Stimulated activated effector memory CD8-positive, alpha-beta T cell treated with anti-CD3 and anti-CD28 coated beads, Interleukin-12 subunit alpha, Interleukin-12 subunit beta, amount 100 ng/mL, for 72 hours (primary cell): Measurements from ENCODE around the gene WASF2.

Experiments
- ATAC-seq: fragments of 150-1000 bp; cut with Tn5 transposase; 2 replicates; pipeline ENCODE4 v1.10.0; 2021
- DNase-seq, 2 donors: peaks; one replicate each; pipeline ENCODE4 v3.0.0; 2021 to 2022; ENCODE audit warnings: low spot score in 2 of 2
- H3K27ac Mint-ChIP-seq: one replicate; pipeline ENCODE4 v1.8.0; 2022; ENCODE audit warnings: mild to moderate bottlenecking, mixed read lengths
- H3K36me3 Mint-ChIP-seq: one replicate; pipeline ENCODE4 v1.8.0; 2022; ENCODE audit warnings: mild to moderate bottlenecking, mixed read lengths
- H3K4me1 Mint-ChIP-seq: one replicate; pipeline ENCODE4 v1.8.0; 2022; ENCODE audit warnings: mixed read lengths
- H3K4me3 Mint-ChIP-seq: one replicate; pipeline ENCODE4 v1.8.0; 2022; ENCODE audit warnings: mild to moderate bottlenecking, mixed read lengths
- H3K9me3 Mint-ChIP-seq: one replicate; pipeline ENCODE4 v1.8.0; 2022; ENCODE audit warnings: mixed read lengths

WASF2 gene

GRCh38 chr1:27526569-27527222 is 36.7 kb upstream of the WASF2 start:
- no peak for DNase-seq

GRCh38 chr1:27525296-27526272 is 35.6 kb upstream of the WASF2 start:
- peaks cover 18% of the 10 kb centered on the region for H3K36me3 Mint-ChIP-seq
- H3K4me1 Mint-ChIP-seq, result peaks cover 81% of the 10 kb centered on the region
- peak overlapping the region; percentile 87 for H3K4me3 Mint-ChIP-seq
- peak in 1 of 2 donors; percentile 67 for DNase-seq
- H3K9me3 Mint-ChIP-seq, result no peaks in the 10 kb centered on the region
- ATAC-seq, result peak; percentile 62
- H3K27ac Mint-ChIP-seq, result peak overlapping the region; percentile 51

More at GRCh38 chr1:27526569-27527222, 36.7 kb upstream of the WASF2 start:
- peak overlapping the region; percentile 87 for H3K4me3 Mint-ChIP-seq
- peaks cover 71% of the 10 kb centered on the region for H3K4me1 Mint-ChIP-seq
- peak; percentile 35 for ATAC-seq
- no peaks in the 10 kb centered on the region for H3K9me3 Mint-ChIP-seq
- peak overlapping the region; percentile 51 for H3K27ac Mint-ChIP-seq
- H3K36me3 Mint-ChIP-seq, result peaks cover 18% of the 10 kb centered on the region

DNA sequence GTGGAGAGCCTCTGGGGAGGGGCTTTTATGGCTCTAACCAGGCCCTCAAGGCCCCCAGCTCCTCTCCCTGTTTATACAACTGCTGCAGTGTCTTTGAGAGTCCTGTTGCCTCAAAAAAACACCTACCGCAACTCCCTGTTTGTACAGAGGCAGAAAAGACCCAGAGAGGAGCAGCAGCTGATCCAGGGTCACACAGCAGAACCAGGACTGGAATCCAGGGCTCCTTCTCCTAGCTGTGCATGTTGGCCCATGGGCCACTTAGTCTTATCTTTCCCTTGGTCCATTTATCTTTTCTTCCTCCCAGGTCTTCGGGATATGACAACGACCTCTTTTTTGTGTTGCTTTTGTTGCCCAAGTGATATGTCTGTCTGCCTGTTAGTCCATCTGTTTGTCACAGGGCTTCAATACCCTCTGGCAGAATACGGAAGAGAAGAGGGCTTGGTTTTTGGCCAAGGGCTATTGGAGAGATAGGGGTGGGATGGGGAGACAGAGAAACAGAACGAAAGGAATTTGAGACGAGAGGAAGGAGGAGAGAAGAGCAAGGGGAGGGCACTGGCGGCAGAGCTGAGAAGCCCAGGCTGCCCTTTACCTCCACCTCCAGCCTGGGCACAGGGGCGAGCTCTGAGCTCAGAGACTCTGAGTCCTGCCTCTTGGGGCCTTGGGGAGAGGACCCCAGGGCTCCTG is 33.5 kb upstream of the WASF2 start:
- DNase-seq (no peak), ATAC-seq (no peak)
- Mint-ChIP-seq H3K9me3 (no peaks in the 10 kb centered on the region), H3K4me3 (peak overlapping the region; percentile 87), H3K27ac (peak overlapping the region; percentile 92), H3K36me3 (peaks cover 12% of the 10 kb centered on the region), H3K4me1 (peaks cover 77% of the 10 kb centered on the region)

DNA sequence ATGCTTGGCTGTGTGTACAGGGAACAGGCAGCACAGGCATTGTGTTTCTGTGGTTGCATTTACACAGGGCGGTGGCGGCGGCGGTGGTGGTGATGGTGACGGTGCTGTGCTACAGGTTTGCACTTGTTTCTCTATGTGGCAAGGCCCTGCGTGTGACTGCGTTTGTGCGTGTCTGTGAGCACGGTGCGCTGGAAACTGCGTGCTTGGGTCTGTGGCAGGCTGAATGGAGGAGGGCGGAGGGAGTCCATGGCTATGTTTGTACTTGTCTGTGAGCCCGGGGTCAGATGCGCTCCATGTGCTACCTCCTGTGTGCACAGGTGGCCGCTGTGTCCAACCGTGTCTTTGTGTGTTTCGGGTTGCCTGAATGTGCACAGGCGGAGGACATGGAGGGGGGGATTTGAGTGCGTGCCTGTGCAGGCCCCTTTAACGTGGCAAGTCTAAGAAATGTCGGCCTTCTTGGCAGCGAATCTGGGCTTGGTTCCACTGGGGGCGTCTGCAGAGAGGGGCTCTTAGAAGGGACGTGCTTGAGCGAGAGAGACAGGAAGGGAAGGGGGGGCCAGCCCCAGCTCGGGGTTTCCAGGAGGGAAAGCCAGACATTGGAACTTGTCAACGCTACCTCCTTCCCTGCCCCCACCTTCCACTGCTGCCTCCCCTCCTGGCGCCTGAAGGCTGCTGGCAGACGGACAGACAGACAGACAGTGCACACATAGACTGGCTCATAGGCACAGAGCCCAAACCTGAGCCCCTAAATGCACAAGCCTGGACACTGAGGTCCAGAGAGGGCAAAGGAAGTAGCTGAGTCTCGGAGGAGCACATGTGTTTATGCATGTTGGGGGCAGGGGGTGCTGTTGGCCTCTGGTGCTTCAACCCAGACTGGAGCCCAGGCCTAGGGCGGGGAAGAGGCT is 32.7 kb upstream of the WASF2 start:
- no peaks in the 10 kb centered on the region for H3K9me3 Mint-ChIP-seq
- peaks cover 73% of the 10 kb centered on the region for H3K4me1 Mint-ChIP-seq
- peak; percentile 71 for ATAC-seq
- peak overlapping the region; percentile 92 for H3K27ac Mint-ChIP-seq
- peak in 1 of 2 donors; percentile 72 for DNase-seq
- peak overlapping the region; percentile 87 for H3K4me3 Mint-ChIP-seq
- peaks cover 12% of the 10 kb centered on the region for H3K36me3 Mint-ChIP-seq

DNA sequence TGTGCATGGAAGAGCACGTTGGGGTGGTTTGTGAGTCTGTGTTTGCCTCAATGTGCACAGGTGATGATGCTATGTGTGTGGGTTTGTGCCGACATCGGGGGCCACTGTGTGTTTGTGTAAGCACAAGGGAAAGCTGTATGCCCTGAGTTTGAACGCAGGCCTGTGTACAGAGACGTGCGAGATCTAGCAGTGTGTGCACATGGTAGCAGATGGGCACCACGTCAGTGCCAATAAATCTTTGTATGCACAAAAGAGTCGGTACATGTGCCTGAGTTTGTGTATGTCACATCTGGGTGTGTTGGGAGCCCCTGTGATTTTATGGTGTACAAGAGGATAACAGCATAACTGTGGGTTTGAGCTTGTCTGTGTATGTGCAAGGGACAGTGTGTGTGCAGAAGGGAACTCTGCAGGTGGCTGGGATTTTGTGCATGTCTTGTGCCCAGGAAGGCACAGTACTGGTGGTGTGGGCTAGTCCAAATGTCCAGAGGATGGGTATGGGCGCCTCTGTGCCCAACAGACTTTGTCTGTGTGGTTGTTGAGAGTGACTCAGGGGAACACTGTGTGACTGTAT is 32.0 kb upstream of the WASF2 start:
- DNase-seq, result no peak
- no peaks in the 10 kb centered on the region for H3K9me3 Mint-ChIP-seq
- H3K4me1 Mint-ChIP-seq, result peaks cover 72% of the 10 kb centered on the region

DNA sequence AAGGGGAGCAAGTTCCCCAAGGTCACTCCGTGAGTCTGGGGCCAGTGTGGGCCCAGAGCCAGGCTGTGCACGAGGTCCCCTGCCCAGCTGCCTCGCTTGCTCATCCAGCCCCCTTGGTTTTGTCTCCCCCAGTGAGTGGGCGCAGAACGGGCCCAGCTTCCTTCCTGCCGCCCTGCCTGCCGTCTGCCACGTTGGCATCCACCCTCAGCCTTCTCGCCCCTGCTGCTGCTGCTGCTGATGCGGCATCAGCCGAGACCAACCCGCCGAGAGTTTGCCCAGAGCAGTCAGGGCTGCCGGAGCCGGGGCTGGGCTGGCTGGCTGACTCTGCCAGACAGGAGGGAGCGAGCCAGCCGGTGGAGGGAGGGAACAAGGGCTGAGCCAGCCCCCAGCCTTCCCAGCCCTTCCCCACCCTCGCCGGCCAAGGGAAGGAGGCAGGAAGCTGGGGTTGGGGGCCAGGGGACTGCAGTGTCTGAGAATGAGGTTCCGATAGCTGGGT is 31.4 kb upstream of the WASF2 start:
- H3K27ac Mint-ChIP-seq, result peak overlapping the region; percentile 92
- ATAC-seq (peak; percentile 41), DNase-seq (peak in 1 of 2 donors; percentile 69)
- peak overlapping the region; percentile 87 for H3K4me3 Mint-ChIP-seq
- H3K9me3 Mint-ChIP-seq, result no peaks in the 10 kb centered on the region
- peaks cover 66% of the 10 kb centered on the region for H3K4me1 Mint-ChIP-seq
- peaks cover 12% of the 10 kb centered on the region for H3K36me3 Mint-ChIP-seq

More for the DNA sequence above, 32.0 kb upstream of the WASF2 start:
- peak overlapping the region; percentile 92 for H3K27ac Mint-ChIP-seq
- H3K36me3 Mint-ChIP-seq, result peaks cover 12% of the 10 kb centered on the region
- ATAC-seq, result peak; percentile 6
- H3K4me3 Mint-ChIP-seq, result peak overlapping the region; percentile 87

GRCh38 chr1:27520651-27521050 is 30.7 kb upstream of the WASF2 start:
- H3K36me3 Mint-ChIP-seq, result peaks cover 12% of the 10 kb centered on the region
- H3K4me3 Mint-ChIP-seq, result peak overlapping the region; percentile 87
- ATAC-seq, result no peak
- H3K27ac Mint-ChIP-seq, result peak overlapping the region; percentile 92
- no peaks in the 10 kb centered on the region for H3K9me3 Mint-ChIP-seq
- DNase-seq, result no peak
- H3K4me1 Mint-ChIP-seq, result peaks cover 59% of the 10 kb centered on the region

GRCh38 chr1:27519331-27520258 is 29.6 kb upstream of the WASF2 start:
- peak overlapping the region; percentile 92 for H3K27ac Mint-ChIP-seq

DNA sequence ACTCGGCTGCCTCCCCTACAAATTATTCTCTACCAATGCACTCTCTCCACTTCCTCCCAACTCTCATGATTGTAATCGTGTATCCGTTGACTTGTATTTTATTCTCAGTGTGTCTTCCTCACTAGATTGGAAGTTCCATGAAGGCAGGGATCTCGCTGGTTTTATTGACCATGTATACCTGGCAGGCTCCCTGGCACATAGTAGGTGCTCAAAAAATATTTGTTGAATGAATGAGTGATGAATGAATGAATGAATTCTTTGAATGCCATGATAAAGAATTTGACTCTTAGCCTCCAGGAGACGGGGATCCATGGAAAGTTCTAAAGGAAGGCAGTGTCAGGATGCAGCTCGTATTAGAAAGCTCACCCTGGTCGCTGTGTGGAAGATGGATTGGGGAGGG is 28.8 kb upstream of the WASF2 start:
- H3K4me3 Mint-ChIP-seq, result no peak overlapping the region

More at GRCh38 chr1:27519331-27520258, 29.6 kb upstream of the WASF2 start:
- Mint-ChIP-seq H3K9me3 (no peaks in the 10 kb centered on the region), H3K4me3 (no peak overlapping the region), H3K36me3 (peaks cover 12% of the 10 kb centered on the region), H3K4me1 (peaks cover 48% of the 10 kb centered on the region)
- ATAC-seq (no peak), DNase-seq (no peak)

DNA sequence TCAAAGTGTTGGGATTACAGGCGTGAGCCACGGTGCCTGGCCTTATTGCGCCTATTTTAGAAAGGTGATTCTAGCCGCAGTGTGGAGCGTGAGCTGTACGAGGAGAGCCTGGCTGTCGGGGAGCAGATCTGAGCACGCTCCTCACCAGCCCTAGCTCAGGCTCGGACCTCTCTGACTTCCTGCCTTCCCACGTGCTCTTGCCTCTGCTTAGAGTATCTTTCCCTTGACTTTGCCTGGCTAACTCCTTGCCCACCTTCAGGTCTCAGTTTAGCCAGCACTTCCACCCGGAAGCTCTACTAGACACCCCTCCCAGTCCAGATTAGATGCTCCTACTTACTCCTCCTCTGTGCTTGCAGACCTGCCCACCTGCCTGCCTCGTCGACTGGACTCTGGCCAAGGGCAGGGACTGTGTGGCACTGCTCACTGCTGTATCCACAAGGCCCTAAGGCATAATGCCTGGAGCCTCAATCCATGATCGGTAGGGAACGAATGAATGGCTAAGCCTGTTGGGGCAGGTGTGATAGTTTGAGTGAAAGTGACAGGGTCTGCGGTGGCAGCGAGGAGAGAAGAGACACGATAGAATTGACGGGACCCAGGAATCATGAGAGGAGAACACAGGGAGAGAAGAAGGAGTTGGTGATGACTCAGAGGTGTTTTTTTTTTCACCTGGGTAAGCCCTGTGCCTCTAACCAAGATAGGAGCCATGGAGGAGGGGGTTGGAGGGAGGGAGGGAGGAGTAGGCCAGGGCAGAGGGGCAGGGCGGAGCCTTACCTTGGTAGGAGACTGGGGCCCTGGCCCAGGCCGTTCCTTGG is 28.1 kb upstream of the WASF2 start:
- DNase-seq (no peak), ATAC-seq (no peak)

More for the DNA sequence above, 28.8 kb upstream of the WASF2 start:
- ATAC-seq (no peak), DNase-seq (no peak)
- Mint-ChIP-seq H3K4me1 (peaks cover 41% of the 10 kb centered on the region), H3K27ac (no peak overlapping the region), H3K36me3 (peaks cover 12% of the 10 kb centered on the region), H3K9me3 (no peaks in the 10 kb centered on the region)

GRCh38 chr1:27517301-27517700 is 27.3 kb upstream of the WASF2 start:
- H3K4me1 Mint-ChIP-seq, result peaks cover 26% of the 10 kb centered on the region
- no peak overlapping the region for H3K4me3 Mint-ChIP-seq
- H3K27ac Mint-ChIP-seq, result no peak overlapping the region
- H3K9me3 Mint-ChIP-seq, result no peaks in the 10 kb centered on the region
- H3K36me3 Mint-ChIP-seq, result peaks cover 8% of the 10 kb centered on the region
- DNase-seq, result no peak
- no peak for ATAC-seq

More for the DNA sequence above, 28.1 kb upstream of the WASF2 start:
- peak overlapping the region; percentile 57 for H3K27ac Mint-ChIP-seq
- peaks cover 12% of the 10 kb centered on the region for H3K36me3 Mint-ChIP-seq
- peaks cover 34% of the 10 kb centered on the region for H3K4me1 Mint-ChIP-seq
- H3K9me3 Mint-ChIP-seq, result no peaks in the 10 kb centered on the region
- H3K4me3 Mint-ChIP-seq, result no peak overlapping the region

GRCh38 chr1:27515626-27516025 is 25.7 kb upstream of the WASF2 start:
- Mint-ChIP-seq H3K9me3 (no peaks in the 10 kb centered on the region), H3K36me3 (no peaks in the 10 kb centered on the region), H3K4me3 (no peak overlapping the region), H3K27ac (peak overlapping the region; percentile 88), H3K4me1 (peaks cover 9% of the 10 kb centered on the region)
- no peak for ATAC-seq
- DNase-seq, result no peak
